Lower leg skin (tissue), 4 donors: ENCODE data around the gene AK6. TPM values are rescaled to one million over a fixed set of nuclear protein-coding genes. Genes with fewer than 3 reads are reported as not detected.

ENCODE experiments used
- DNase-seq, 2 donors: peaks; one replicate each; pipeline ENCODE4 v3.0.0-alpha.2; 2019; ENCODE audit warnings: low spot score in 2 of 2
- H3K4me3 ChIP-seq: fragments of 200-600 bp; sonication (generic); 2 replicates; pipeline ENCODE4 v1.5.1; 2017; ENCODE audit warnings: mild to moderate bottlenecking, low read depth; ENCODE audit not compliant: poor library complexity, severe bottlenecking
- POLR2A ChIP-seq, 2 donors: fragments of 450-650 bp; IDR thresholded peaks; one replicate each; pipeline ENCODE4 v1.6.1; 2016 to 2017; ENCODE audit warnings: antibody characterized with exemption in 2 of 2, mild to moderate bottlenecking in 1 of 2, moderate library complexity in 1 of 2
- whole genome bisulfite sequencing, 2 donors: methylation state at CpG; one replicate each; pipeline ENCODE4 v1.1.5; 2018; 5-methylcytosine and 5-hydroxymethylcytosine counted together
- intact Hi-C: fragments of 100-400 bp; cut with DNase I; formaldehyde crosslinking; loops from one replicate; pipeline ENCODE4 v1.15.0; 2023; ENCODE audit warnings: low total_unique reads
- total RNA-seq, 4 donors: library from RNA; depleted of rRNA; stranded (reverse); fragments of >200 nt; gene quantifications; one replicate each; pipeline ENCODE4 v1.1.0, GENCODE V29; 2016
- TF ChIP-seq, protein P1 (sequence below), 3 donors: fragments of 450-650 bp; IDR thresholded peaks; one replicate each; pipeline ENCODE4 v1.5.1; 2016; ENCODE audit warnings: antibody characterized with exemption in 3 of 3, mild to moderate bottlenecking in 3 of 3, moderate library complexity in 2 of 3

Gene AK6
- total RNA-seq, 4 donors from 2014 or later: 10.5 to 19.1 (median 15.0) TPM

DNA sequence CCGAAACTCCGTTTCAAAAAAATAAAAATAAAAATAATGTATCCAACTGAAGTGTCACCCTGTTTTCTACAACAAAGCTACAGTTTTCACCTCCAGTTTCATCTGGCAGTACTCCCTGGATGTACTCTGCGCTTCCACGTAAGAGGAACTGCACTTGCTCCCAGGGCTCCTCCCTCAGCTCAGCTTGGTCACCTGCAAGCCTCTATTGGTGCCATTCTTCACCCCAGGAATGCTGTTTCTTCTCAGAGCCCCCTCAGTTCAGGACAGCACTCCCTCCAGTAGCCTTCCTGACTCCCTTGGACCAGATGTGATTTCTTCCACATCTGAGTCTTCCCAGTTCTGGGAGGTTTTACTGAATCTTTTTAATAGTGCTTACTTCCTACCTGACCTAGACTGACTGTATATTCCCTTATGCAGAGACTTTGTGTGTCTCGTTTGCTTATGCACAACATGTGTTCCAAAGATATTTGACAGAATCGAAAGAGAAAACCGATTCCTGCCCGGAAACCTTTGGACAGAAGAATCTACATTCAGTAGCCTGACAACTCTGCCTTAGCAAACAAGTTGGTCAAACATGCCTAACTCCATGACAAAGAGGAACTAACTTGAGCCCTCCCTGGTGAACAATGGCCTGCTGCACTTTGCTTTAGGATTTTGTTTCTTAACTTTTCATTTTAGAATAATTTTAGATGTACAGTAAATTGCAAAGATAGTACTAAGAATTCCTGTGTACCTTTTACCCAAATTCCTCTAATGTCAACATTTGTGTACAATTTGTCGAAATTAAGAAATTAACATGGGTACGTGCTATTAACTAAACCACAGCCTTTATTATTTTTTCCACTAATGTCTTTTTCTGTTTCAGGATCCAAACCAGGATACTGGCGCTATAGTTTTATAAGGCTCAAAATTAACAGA, 37.5 kb downstream of the AK6 start:
- no peak for DNase-seq
- WGBS, 2 donors: 44 to 50% methylated on average over 11 of the region's 11 CpGs
- no peak for TF ChIP-seq POLR2A (IDR thresholded peaks at IDR 0.05)
- TF ChIP-seq, protein P1, sequence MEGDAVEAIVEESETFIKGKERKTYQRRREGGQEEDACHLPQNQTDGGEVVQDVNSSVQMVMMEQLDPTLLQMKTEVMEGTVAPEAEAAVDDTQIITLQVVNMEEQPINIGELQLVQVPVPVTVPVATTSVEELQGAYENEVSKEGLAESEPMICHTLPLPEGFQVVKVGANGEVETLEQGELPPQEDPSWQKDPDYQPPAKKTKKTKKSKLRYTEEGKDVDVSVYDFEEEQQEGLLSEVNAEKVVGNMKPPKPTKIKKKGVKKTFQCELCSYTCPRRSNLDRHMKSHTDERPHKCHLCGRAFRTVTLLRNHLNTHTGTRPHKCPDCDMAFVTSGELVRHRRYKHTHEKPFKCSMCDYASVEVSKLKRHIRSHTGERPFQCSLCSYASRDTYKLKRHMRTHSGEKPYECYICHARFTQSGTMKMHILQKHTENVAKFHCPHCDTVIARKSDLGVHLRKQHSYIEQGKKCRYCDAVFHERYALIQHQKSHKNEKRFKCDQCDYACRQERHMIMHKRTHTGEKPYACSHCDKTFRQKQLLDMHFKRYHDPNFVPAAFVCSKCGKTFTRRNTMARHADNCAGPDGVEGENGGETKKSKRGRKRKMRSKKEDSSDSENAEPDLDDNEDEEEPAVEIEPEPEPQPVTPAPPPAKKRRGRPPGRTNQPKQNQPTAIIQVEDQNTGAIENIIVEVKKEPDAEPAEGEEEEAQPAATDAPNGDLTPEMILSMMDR (IDR thresholded peaks at IDR 0.05): no peak
- intact Hi-C loops: no loop called here
- H3K4me3 ChIP-seq: peak overlapping the region; percentile 44

DNA sequence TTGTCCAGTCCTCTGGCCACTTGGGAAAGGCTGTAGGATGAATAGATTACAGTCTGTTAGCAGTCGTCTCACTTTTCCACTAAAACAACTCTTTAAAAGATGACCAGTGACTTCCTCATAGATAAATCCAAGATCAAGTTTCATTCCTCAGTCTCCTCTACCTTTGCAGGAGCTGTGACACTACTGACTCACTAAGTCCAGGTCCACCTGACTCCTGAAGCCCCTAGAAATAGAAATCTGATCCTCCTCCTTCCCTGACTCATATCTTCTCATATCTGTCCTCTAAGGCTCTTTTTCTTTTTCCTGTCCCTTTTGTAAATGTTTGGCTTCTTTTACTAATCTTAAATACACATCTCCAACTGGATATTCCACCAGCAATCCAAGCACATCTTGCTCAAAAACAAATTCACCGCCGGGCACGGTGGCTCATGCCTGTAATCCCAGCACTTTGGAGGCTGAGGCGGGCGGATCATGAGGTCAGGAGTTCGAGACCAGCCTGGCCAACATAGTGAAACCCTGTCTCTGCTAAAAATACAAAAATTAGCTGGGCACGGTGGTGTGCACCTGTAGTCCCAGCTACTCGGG, 39.3 kb downstream of the AK6 start:
- intact Hi-C loops: loop anchor here (10.0 kb wide), 1 partner anchor 65 kb away; no protein-coding TSS in a partner anchor
- WGBS, 2 donors: 94 to 96% methylated on average over 9 of the region's 9 CpGs
- H3K4me3 ChIP-seq: no peak overlapping the region
- no peak for DNase-seq
- TF ChIP-seq, protein P1 (IDR thresholded peaks at IDR 0.05): no peak
- TF ChIP-seq POLR2A (IDR thresholded peaks at IDR 0.05): no peak

DNA sequence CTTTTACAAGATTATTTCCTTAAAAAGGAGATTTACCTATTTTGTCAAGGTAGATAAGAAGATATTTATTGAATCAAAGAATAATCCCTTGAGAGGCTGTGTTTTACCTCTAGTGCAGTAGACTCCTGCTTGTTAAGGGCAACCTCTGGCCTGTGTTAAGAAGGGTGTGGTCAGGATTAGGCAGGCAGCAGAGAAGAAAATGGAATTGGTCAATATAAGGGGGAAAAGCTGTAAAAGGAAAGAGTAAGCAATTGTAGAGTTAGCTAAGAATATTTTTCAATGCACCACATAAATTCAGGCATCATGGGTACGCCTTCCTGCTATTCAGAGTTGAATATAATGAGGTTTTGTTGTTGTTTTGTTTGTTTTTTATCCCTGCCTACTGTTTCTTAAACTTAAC, 43.0 kb downstream of the AK6 start:
- no peak overlapping the region for H3K4me3 ChIP-seq
- TF ChIP-seq POLR2A (IDR thresholded peaks at IDR 0.05): no peak
- TF ChIP-seq, protein P1 (IDR thresholded peaks at IDR 0.05): no peak
- whole genome bisulfite sequencing, 2 donors: 89 to 98% methylated on average over 1 of the region's 1 CpG
- no peak for DNase-seq
- intact Hi-C loops: loop anchor here (10.0 kb wide), 1 partner anchor 62 kb away; no protein-coding TSS in a partner anchor

DNA sequence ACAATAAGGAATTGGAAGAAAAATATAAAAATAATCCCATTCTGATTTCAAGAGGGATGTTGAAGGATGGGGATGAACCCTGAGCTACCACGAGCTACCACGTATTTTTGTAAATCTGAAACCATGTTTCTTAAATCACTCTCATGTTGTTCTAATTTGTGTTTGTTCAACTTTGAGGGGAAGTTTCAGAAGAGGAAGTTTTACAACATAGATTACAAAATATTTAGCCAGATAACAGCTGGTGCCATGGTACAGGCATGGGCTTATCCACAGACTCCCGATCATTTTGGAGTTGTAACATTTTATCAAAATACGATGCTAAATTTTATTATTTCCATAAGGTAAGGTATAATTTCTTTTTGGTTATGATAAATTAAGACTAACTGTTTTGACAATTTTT, 51.9 kb downstream of the AK6 start:
- no peak for TF ChIP-seq POLR2A (IDR thresholded peaks at IDR 0.05)
- TF ChIP-seq, protein P1 (IDR thresholded peaks at IDR 0.05): no peak
- 74 to 79% methylated on average over 4 of the region's 4 CpGs for WGBS, 2 donors
- DNase-seq: no peak
- H3K4me3 ChIP-seq: no peak overlapping the region
- intact Hi-C loops: no loop called here

DNA sequence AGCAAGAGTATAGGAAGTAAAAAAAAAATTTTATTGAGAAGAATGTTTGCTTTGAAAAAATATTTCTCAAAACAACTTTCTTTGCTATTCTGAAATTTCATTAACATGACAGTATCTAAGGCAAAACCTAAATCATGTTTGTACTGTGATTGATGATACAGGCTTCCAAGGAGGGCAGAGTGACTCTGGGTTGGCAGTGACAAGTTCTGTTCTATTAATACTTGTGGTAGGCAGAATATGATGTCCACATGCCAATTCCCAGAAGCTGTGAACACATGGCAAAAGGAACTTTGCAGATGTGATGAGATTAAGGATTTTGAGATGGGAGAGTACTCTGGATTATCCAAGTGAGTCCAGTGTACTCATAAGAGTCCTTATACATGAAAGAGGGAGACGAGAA, 53.3 kb downstream of the AK6 start:
- intact Hi-C loops: no loop called here
- no peak overlapping the region for H3K4me3 ChIP-seq
- 92 to 93% methylated on average over 1 of the region's 1 CpG for WGBS, 2 donors
- TF ChIP-seq POLR2A (IDR thresholded peaks at IDR 0.05): no peak
- TF ChIP-seq, protein P1 (IDR thresholded peaks at IDR 0.05): no peak
- DNase-seq: no peak
